ENCODE data around the gene PDHB.
A peak's percentile ranks its signal among the peaks of the same experiment; 100 is the strongest.
"Not testable (repeated sequence)": the region's sequence is repeated elsewhere in the genome, so short reads cannot be mapped to it uniquely, and the experiment has no call there.

Gene PDHB

GRCh38 chr3:58433400-58434167 lies at the start of gene PDHB:
Gene PDHB (minus strand): TSS chr3:58433832. CDS start chr3:58433809, 23 bp downstream.
- DNase-seq = peak; percentile 90

DNA sequence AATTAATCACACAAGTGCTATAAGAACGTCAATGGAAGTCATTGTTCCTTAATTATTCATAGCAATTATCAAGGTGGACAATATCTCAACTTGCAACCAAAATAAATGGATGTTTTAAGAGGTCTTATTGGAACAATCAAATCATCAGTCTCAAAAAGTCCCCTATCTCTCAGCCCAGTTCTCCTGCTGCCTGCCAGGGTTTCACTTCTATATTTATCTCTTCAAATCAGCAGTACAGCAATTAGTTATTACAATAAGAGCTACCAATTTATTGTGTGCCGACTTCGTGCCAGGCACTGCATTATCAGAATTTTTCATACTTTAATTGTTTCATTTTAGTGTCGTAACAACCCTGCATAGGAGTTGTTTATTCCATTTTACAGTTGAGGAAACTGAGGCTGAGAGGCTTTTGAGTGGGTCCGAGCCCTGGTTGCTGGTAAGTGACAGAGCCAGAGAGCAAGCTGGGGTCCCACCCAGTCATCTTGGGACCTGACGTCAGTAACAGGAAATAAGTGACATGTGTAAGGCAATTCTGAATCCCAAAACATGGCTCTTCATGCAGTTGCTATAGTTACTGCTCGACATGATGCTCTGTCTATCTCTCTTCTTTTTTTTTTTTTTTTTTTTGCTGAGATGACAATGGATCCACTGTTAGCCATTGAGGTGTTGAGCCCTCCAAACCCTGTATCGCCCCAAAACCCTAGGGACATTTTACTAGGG lies 49.4 kb upstream of the PDHB start:
- no peak for DNase-seq

DNA sequence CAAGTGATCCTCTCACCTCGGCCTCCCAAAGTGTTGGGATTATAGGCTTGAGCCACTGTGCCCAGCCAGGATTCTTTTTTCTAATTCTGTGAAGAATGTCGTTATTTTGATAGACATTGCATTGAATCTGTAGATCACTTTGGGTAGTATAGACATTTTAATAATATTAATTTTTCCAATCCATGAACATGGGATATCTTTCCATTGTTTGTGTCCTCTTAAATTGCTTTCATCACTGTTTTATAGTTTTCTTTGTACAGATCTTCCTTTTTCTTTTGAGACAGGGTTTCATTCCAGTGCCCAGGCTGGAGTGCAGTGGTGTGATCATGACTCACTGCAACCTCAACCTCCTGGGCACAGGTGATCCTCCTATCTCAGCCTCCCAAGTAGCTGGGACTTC lies 46.7 kb upstream of the PDHB start:
- no peak for DNase-seq

DNA sequence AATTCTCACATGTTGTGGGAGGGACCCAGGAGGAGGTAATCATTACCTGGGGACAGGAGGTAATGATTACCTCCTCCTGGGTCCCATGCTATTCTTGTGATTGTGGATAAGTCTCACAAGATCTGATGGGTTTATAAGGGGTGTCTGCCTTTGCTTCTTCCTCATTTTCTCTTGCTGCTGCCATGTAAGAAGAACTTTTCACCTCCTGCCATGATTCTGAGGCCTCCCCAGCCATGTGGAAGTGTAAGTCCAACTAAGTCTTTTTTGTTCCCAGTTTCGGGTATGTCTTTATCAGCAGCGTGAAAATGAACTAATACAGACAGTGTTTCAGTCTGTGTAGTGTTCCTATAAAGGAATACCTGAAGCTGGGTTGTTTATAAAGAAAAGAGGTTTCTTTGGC lies 45.1 kb upstream of the PDHB start:
- DNase-seq = no peak

GRCh38 chr3:58474967-58475578 lies 41.4 kb upstream of the PDHB start:
- DNase-seq = no peak

- DNase-seq = no peak
Observed at GRCh38 chr3:58474348-58474911, 40.8 kb upstream of the PDHB start.

GRCh38 chr3:58473275-58473674 lies 39.6 kb upstream of the PDHB start:
- no peak for DNase-seq

GRCh38 chr3:58471025-58471887 lies 37.6 kb upstream of the PDHB start:
- DNase-seq = peak; percentile 77

DNA sequence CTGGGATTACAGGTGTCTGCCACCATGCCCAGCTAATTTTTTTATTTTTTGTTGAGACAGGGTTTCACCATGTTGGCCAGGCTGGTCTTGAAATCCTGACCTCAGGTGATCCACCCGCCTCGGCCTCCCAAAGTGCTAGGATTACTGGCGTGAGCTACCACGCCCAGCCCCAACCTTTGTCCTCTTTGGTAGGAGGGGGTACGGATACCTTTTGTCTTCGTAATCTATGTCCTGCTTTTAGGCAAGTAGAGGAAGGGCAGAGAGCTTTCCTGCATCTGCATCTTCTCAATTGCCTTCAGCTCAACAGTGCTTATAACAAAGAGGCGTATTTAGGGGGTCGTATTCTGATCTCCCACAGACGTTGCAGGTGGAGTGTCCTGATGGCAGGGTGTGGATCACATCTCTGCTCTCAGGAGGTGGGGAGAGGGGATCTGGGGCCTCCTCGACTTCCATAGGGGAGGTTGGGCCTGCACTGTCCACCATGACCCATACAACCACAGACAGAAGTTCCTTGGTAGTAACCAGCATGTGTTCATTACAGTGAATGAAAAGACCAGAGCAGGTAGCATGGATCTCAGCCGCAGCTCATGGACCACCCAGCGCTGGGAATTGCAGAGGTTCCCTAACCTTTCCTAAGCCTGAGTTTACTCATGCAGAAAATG lies 36.9 kb upstream of the PDHB start:
- no peak for DNase-seq

GRCh38 chr3:58469096-58469495 lies 35.5 kb upstream of the PDHB start:
- DNase-seq = no peak

- DNase-seq = no peak
Observed at GRCh38 chr3:58466899-58467563, 33.4 kb upstream of the PDHB start.

- DNase-seq = peak; percentile 27
Observed at GRCh38 chr3:58464866-58465265, 31.2 kb upstream of the PDHB start.

- no peak for DNase-seq
Observed at GRCh38 chr3:58463942-58464271, 30.3 kb upstream of the PDHB start.

DNA sequence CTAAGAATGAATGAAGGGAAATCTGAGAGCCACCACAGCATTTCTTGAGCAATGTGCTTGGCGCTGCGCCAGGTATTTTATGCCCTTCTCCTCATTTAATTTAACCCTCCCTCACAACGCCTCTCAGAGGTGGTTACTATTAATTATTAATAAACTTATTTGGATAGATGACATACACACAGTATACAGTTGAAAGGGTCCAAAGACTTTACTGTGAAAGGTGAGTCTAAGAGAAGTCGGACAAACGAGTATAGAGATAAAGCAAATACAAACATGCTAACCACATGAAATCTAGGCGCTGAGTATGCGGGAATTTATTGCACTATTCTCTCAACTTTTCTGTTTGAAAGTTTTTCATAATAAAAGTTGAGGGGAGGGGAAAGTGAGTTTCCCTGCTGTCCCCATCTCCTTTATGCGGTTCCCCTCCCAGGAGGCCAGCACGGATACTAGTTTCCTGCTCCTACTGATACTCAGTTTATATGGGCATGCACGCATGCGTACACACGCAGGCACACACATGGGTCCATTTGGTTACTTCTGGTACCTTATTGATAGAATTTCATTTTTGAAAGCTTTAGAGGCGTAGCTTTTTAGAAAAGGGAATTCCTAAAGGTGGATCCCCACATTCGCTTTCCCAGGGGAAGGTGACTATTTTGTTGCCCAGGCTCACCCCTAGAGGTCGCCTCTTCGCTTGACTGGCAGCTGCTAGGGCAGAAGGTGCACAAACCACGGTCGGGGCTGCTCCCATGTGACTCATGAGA lies 29.7 kb upstream of the PDHB start:
- peak; percentile 87 for DNase-seq

DNA sequence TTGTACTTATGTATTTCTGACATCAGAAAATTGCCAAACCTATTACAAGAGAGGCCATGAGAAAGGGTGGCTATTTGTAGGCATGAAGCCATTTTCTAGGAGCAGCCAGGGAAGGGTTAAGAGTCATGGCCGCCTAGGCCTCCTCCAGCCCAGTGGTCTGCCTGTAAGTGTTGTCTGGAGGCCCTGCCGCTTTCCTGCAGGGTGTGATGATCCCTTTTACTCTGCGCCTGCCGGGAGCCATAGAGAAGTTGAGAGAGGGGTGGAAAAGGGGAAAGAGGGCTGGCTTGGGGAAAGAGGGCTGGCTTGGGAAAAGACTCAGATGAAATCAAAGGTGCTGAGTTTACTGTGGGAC lies 29.2 kb upstream of the PDHB start:
- DNase-seq = no peak

DNA sequence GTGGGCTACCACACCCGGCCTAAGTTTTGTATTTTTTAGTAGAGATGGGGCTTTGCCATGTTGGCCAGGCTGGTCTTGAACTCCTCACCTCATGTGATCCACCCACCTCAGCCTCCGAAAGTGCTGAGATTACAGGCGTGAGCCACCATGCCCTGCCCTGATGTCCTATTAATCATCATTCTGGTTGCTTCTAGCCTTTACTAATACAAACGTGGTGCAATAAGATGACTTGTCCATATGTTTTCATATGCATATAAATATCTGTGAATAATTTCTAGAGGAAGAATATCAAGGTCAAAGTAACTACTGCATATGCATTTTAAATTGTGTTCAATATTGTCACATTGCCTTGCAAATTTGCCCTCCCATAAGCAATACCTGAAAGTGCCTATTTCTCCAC lies 25.5 kb upstream of the PDHB start:
- no peak for DNase-seq

GRCh38 chr3:58452176-58452575 lies 18.5 kb upstream of the PDHB start:
- no peak for DNase-seq

DNA sequence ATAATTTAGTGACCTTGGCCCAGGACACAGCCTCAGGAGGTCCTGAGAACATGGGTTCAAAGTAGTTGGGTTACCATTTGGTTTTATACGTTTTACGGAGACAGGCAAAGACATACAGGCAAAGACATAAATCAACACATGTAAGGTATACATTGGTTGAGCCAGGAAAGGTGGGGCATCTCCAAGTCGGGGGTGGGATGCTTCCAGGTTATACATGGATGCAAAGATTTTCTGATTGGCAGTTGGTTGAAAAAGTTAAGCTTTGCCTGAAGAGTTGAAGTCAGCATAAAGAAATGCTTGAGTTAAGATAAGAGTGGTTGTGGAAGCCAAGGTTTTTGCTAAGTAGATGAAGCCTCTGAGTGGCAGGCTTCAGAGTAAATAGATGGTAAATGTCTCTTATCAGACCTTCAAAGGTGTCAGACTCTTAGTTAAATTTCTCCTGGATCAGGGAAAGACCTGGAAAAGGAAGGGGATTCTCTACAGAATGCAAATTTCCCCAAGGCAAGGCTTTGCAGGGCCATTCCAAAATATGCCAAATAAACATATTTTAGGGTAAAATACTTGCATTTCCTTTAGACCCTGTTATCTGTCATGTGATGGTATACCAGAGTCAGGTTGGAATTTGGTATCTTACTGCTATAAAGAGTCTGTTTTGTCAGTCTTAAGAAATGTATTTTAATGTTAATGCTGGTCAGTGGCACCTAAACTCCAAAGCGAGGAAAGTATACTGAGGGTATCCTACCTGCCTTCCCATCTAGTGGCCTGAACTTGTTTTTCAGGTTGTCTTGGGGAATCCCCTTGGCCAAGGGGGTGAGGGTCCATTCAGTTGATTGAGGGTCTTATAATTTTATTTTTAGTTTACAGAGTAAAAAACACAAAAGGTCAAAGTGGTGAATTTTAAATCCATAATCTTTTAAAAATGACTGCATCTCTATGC lies 8.2 kb upstream of the PDHB start:
- DNase-seq = no peak

GRCh38 chr3:58440996-58441355 lies 7.3 kb upstream of the PDHB start:
- DNase-seq = not testable (repeated sequence)

DNA sequence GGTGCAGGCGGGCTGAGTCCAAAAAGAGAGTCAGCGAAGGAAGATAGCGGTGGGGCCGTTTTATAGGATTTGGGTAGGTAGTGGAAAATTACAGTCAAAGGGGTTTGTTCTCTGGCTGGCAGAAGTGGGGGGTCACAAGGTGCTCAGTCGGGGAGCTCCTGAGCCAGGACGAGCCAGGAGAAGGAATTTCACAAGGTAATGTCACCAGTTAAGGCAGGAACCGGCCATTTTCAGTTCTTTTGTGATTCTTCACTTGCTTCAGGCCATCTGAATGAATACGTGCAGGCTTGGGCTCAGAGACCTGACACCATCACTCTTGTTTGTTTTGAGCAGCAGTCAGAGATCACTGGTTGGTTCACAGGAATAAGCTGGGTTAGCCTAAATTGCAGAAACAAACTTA lies 3.6 kb upstream of the PDHB start:
- DNase-seq = not testable (repeated sequence)

All from stimulated activated CD4-positive, alpha-beta T cell treated with anti-CD3 and anti-CD28 coated beads, Interleukin-1b, Interleukin-23, amount 100 ng/mL, for 48 hours (primary cell).